ENCODE results near the gene KCNH3.

DNA sequence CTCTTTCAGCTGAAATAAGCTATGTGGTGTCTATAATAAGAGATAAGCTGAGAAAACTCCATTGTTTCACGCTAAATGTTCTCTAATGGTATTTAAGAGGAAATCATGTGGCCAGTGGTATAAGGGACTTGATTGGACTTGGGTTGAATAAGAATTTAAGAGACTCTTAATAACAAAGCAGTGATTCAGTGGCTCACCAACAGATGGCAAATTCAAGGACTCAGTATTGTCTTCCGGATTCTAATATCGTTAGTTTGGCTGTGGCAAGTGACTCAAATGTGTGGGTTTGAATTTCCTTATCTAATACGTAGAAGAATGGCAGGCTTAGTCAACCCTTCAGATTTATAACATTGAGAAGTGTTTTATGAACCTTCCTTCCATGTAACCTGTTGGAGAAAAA, 49.1 kb upstream of the KCNH3 start:
- TF ChIP-seq, protein P1, sequence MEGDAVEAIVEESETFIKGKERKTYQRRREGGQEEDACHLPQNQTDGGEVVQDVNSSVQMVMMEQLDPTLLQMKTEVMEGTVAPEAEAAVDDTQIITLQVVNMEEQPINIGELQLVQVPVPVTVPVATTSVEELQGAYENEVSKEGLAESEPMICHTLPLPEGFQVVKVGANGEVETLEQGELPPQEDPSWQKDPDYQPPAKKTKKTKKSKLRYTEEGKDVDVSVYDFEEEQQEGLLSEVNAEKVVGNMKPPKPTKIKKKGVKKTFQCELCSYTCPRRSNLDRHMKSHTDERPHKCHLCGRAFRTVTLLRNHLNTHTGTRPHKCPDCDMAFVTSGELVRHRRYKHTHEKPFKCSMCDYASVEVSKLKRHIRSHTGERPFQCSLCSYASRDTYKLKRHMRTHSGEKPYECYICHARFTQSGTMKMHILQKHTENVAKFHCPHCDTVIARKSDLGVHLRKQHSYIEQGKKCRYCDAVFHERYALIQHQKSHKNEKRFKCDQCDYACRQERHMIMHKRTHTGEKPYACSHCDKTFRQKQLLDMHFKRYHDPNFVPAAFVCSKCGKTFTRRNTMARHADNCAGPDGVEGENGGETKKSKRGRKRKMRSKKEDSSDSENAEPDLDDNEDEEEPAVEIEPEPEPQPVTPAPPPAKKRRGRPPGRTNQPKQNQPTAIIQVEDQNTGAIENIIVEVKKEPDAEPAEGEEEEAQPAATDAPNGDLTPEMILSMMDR (conservative IDR thresholded peaks at IDR 0.05; ENCODE audit: low read depth, low read length), result peak; percentile 48
- TF ChIP-seq SMC3 (IDR thresholded peaks at IDR 0.05; ENCODE audit: low read depth, low read length) (peak; percentile 31; the same call in 1 of the 2 replicates), RFX5 (IDR thresholded peaks at IDR 0.05; ENCODE audit: low read depth, low read length) (no peak), ELK1 (IDR thresholded peaks at IDR 0.05; ENCODE audit: borderline replicate concordance, low read depth, low read length) (no peak), BHLHE40 (IDR thresholded peaks at IDR 0.05; ENCODE audit: low read depth, low read length) (no peak; the same call in 1 of the 2 replicates)
